Measurements from ENCODE around the gene KY. TPM values are rescaled to one million over a fixed set of nuclear protein-coding genes. Genes with fewer than 3 reads are reported as not detected.

The KY gene
- polyA plus RNA-seq, 1 donor from 2014 or later, result 1.7 TPM

GRCh38 chr3:134682196-134682880 is 31.5 kb upstream of the KY start:
- Histone ChIP-seq H3K79me2 (replicated peaks; ENCODE audit: insufficient read depth, low read length) (no peaks in the 10 kb centered on the region), H3K27ac (ENCODE audit: low read length) (no peak overlapping the region), H3K4me2 (ENCODE audit: low read length) (no peak overlapping the region), H3K9me3 (ENCODE audit: low read length) (no peaks in the 10 kb centered on the region), H3K27me3 (ENCODE audit: insufficient read depth, low read depth, low read length) (no peaks in the 10 kb centered on the region), H3F3A (ENCODE audit: insufficient read depth, low read length, poor library complexity, severe bottlenecking) (no peaks in the 10 kb centered on the region), H4K20me1 (ENCODE audit: insufficient read depth) (no peaks in the 10 kb centered on the region), H3K36me3 (ENCODE audit: insufficient read depth, low read length) (no peaks in the 10 kb centered on the region), H2AFZ (ENCODE audit: low read depth, low read length) (no peak overlapping the region), H3K4me3 (ENCODE audit: low read length) (no peak overlapping the region), H3K9me2 (ENCODE audit: insufficient read depth, low read length) (no peaks in the 10 kb centered on the region), H3K9ac (ENCODE audit: low read length) (no peak overlapping the region)
- no peak for TF ChIP-seq TAF1 (IDR thresholded peaks at IDR 0.05; ENCODE audit: low read depth)
- TF ChIP-seq SMC3 (conservative IDR thresholded peaks at IDR 0.05; ENCODE audit: poor library complexity), result no peak
- no peak for TF ChIP-seq POLR2AphosphoS5 (IDR thresholded peaks at IDR 0.05)
- no peak for TF ChIP-seq MXI1 (conservative IDR thresholded peaks at IDR 0.05; ENCODE audit: poor library complexity, severe bottlenecking)

- no peak overlapping the region for H3K9ac ChIP-seq (ENCODE audit: low read length)
Measured at GRCh38 chr3:134681522-134681900, 30.7 kb upstream of the KY start.

More at GRCh38 chr3:134681522-134681900, 30.7 kb upstream of the KY start:
- Histone ChIP-seq H3K36me3 (ENCODE audit: insufficient read depth, low read length) (no peaks in the 10 kb centered on the region), H4K20me1 (ENCODE audit: insufficient read depth) (no peaks in the 10 kb centered on the region), H3K9me3 (ENCODE audit: low read length) (no peaks in the 10 kb centered on the region), H3K4me2 (ENCODE audit: low read length) (no peak overlapping the region), H3K4me3 (ENCODE audit: low read length) (no peak overlapping the region), H3F3A (ENCODE audit: insufficient read depth, low read length, poor library complexity, severe bottlenecking) (no peaks in the 10 kb centered on the region), H3K27me3 (ENCODE audit: insufficient read depth, low read depth, low read length) (no peaks in the 10 kb centered on the region), H3K79me2 (replicated peaks; ENCODE audit: insufficient read depth, low read length) (no peaks in the 10 kb centered on the region), H3K9me2 (ENCODE audit: insufficient read depth, low read length) (no peaks in the 10 kb centered on the region), H2AFZ (ENCODE audit: low read depth, low read length) (no peak overlapping the region), H3K27ac (ENCODE audit: low read length) (no peak overlapping the region)
- TF ChIP-seq EZH2 (IDR thresholded peaks at IDR 0.05; ENCODE audit: borderline replicate concordance, insufficient read depth, low read length, poor library complexity, severe bottlenecking) (no peak), POLR2AphosphoS5 (IDR thresholded peaks at IDR 0.05) (no peak), RAD21 (conservative IDR thresholded peaks at IDR 0.05) (no peak), TAF1 (IDR thresholded peaks at IDR 0.05; ENCODE audit: low read depth) (no peak), MXI1 (conservative IDR thresholded peaks at IDR 0.05; ENCODE audit: poor library complexity, severe bottlenecking) (no peak), REST (IDR thresholded peaks at IDR 0.05; ENCODE audit: borderline replicate concordance) (no peak), EP300 (conservative IDR thresholded peaks at IDR 0.05; ENCODE audit: poor library complexity, severe bottlenecking) (no peak), CTCF (IDR thresholded peaks at IDR 0.05; ENCODE audit: poor library complexity, severe bottlenecking) (no peak), SMC3 (conservative IDR thresholded peaks at IDR 0.05; ENCODE audit: poor library complexity) (no peak)
